GM18498 (cell line): ENCODE results near the gene OXT.
"Not testable (repeated sequence)": the region's sequence is repeated elsewhere in the genome, so short reads cannot be mapped to it uniquely, and the experiment has no call there.

ENCODE experiments used
- ATAC-seq: cut with Tn5 transposase; IDR thresholded peaks from one replicate; pipeline ENCODE4 v1.9.1; 2021; ENCODE audit warnings: mild to moderate bottlenecking, moderate library complexity; ENCODE audit not compliant: unreplicated experiment

Gene OXT

DNA sequence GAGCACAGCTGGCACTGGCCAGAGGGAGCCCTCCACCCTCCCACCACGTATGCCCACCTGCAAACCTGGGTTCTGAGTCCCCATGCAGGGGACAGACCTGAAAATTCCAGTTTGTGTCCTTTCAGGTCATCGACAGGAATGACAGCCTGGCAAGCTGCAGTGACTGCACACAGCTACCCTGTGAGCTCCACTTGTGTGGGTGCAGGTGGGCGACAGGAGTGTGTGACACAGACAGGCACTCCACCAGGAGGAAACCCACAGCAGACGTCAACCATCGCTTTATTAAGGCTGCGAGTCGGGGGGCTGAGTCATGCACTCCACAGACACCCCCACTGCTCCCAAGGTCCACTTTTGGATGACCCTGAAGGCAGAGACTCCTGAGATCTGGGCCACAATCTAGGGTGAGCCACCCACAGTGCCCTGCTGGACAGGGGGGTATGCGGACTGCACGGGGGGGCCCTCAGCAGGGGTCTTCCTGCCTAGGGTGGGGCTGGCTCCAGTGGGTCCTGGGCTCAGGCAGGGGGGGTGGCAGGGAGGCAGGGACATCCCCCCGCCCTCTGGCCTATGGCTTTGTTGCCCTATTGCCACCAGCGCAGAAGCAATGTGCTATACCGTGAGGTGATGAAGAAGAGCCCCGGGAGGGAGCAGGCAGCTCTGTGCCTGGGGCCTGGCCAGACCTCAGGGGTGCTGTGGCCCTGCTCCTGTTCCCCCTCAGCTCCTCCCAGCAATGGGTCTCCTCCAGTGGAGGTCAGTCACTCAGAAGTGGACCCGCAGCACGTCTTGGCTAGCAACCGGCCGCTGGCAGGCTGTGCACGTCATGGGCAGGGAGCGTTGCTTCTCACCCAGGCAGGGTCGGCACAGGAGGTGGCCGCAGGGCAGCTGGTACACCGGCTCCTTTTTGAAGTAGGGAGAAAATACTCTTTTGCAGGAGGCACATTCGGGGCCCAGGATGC is 38.2 kb downstream of the OXT start:
- no peak for ATAC-seq

DNA sequence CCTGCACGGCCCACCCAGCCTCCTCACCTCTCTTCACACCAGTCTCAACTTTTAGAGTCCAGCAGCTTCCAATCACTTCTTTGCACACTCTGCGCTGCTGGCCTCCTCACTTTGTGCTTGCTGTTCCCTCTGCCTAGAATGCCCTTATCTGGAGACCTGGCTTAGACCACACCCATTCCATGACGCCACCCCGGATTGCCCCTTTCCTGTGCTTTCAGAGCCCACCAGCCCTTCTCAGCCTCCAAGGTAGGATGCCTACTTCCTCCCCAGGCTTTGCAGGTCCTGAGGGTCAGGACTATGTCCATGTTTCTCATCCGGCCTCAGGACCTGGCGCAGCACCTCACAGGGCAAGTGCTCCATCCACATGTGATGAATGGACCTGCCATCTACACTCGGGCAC is 40.1 kb downstream of the OXT start:
- ATAC-seq = no peak

DNA sequence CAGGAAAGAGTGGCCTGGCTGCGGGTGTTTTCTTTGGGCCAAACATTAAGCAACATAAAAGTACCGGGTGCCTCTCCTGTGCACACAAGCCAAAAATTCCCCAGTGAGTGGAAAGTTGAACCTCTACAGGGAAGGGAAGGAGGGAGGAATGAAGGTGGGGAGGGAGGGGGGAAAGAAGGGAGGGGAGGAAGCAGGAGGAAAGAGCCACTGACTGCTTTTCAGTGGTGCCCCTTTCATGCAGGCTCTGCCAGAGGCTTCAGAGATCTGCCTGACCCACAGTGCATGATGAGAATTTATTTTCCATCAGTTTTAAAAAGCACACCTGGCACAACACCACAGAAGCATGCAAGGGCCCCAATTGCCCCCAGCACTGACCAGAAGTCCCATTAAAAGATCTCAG is 40.6 kb downstream of the OXT start:
- ATAC-seq = no peak

DNA sequence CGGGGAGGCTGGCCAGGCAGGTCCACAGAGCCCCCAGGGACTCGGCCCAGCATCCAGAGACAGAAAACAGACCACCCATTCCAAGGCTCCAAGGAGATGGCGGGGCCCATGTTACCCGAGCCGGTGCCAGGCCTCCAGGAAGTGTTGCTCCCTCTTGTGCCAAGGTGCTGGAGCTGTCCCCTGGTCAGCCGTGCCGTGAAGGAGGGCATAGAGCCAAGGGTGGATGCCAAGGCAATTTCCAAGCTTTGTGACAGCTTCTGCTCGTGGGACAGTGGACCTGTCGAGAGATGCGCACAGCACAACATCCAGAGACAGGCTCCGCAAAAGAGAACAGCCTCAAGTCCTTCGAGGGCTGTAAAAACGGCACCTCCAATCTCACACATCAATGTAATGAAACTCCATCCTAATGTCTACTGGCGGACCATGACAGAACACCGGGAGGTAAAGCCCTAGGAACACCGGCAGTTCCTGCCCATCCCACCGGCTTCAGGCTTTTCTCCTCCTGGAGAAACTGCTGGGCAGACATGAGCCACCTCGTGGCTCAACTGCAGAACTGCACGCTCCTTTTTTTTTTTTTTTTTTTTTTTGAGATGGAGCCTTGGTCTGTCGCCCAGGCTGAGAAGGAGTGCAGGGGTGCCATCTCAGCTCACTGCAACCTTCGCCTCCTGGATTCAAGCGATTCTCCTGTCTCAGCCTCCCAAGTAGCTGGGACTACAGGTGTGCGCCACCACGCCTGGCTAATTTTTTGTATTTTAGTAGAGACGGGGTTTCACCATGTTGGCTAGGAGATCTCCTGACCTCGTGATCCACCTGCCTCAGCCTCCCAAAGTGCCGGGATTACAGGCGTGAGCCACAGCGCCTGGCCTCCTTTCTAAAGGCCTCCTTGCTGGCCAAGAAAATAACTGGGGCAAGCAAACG is 44.0 kb downstream of the OXT start:
- ATAC-seq = no peak

DNA sequence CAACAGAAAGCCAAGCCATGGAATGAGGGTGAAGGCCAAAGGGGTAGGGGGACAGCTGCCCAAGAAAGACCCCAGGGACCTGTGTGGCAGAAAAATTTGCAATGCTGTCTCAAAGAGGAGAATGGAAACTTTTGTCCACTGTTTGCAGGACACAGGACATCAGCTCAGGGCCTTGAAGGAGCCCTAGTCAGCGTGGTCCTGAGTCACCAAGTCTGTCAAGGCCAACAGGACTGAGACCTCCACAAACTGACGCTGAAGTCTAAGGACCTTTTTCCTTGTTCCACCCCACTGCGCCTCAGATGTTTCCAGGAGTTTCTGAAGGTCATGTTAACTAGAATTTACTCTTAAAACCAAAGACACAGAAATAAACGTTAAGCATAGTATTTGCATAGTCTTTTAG is 44.9 kb downstream of the OXT start:
- no peak for ATAC-seq

DNA sequence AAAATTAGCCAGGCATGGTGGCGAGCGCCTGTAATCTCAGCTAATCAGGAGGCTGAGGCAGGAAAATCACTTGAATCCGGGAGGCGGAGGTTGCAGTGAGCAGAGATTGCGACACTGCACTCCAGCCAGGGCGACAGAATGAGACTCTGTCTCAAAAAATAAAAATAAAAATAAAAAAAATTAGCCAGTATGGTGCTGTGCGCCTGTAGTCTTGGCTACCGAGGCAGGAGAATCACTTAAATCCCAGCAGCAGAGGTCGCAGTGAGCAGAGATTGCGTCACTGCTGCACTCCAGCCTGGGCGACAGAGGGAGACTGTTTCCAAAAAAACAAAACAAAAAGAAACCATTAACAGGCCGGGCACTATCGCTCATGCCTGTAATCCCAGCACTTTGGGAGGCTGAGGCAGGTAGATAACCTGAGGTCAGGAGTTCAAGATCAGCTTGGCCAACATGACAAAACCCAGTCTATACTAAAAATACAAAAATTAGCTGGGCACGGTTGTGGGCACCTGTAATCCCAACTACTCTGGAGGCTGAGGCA is 46.5 kb downstream of the OXT start:
- ATAC-seq = not testable (repeated sequence)

DNA sequence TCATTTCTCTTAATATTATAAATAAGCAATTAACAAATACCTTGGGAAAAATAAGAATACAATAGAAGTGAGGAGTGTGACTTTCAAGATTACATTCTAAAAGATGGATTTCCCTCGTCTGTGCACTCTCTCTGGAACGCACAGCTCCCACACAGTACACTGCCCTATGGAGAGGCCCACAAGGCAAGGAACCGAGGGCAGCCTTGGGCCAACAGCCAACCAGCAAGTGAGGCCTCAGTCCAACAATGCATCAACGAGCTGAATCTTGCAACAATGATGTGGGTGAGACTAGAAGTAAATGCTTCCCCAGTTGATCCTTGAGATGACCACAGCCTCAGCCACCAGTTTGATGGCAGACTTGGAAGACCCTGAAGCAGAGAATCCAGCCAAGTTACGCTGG is 47.6 kb downstream of the OXT start:
- no peak for ATAC-seq

DNA sequence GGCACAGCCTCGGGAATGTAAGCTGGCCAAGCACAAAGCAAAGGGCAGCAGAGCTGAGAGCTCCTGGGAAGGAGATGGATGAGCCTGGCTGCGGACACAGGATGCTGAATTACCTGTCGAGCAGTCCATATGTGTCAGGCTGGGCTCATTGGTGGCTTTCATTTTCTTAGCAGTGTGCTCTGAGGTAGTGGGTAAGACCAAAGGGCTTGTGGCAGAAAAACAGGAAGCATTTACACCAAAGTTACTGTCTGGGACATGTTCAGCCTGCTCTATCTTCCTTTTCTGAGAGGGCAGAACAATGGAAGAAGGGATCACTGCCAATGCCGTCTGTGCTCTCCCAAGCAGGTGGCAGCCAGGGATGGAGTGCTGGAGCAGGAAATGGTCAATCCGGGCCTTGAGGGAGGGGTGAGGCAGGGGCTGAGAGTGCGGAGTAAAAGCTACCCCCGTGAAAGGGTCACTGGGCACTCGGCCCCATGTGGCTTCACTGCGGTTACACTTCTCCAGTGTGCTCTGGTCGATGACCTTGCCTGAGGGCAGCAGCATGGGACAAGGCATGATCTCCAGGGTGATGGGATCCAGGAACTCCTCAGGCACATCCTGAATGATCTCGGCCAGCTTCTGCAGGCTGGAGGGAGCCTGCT is 50.0 kb downstream of the OXT start:
- no peak for ATAC-seq
